GM18505 (cell line): ENCODE results near the gene CTF1.
A peak's percentile ranks its signal among the peaks of the same experiment; 100 is the strongest.

Experiments used
- ATAC-seq: cut with Tn5 transposase; IDR thresholded peaks from one replicate; pipeline ENCODE4 v1.9.1; 2021; ENCODE audit not compliant: unreplicated experiment
- POLR2A ChIP-seq: IDR thresholded peaks from 4 replicates; pipeline ENCODE4 v1.6.1; 2011; ENCODE audit warnings: borderline replicate concordance; ENCODE audit not compliant: insufficient read depth, insufficient read length; ENCODE audit errors: extremely low read depth

Gene CTF1

GRCh38 chr16:30924076-30924912 is 27.9 kb downstream of the CTF1 start:
- peak; percentile 38 for TF ChIP-seq POLR2A
- no peak for ATAC-seq

GRCh38 chr16:30924913-30925631 is 28.7 kb downstream of the CTF1 start:
- TF ChIP-seq POLR2A = no peak
- no peak for ATAC-seq

GRCh38 chr16:30925632-30925987 is 29.2 kb downstream of the CTF1 start:
- TF ChIP-seq POLR2A = no peak
- no peak for ATAC-seq

GRCh38 chr16:30925995-30926811 is 29.8 kb downstream of the CTF1 start:
- no peak for ATAC-seq
- TF ChIP-seq POLR2A = no peak

- no peak for ATAC-seq
- no peak for TF ChIP-seq POLR2A
Observed at GRCh38 chr16:30926937-30927788, 30.7 kb downstream of the CTF1 start.

GRCh38 chr16:30927789-30928378 is 31.5 kb downstream of the CTF1 start:
- no peak for TF ChIP-seq POLR2A
- no peak for ATAC-seq

GRCh38 chr16:30928390-30928789 is 32.0 kb downstream of the CTF1 start:
- no peak for ATAC-seq
- TF ChIP-seq POLR2A = no peak

- no peak for ATAC-seq
- no peak for TF ChIP-seq POLR2A
Observed at GRCh38 chr16:30929167-30929566, 32.8 kb downstream of the CTF1 start.

- TF ChIP-seq POLR2A = no peak
- no peak for ATAC-seq
Observed at GRCh38 chr16:30930160-30930571, 33.8 kb downstream of the CTF1 start.

GRCh38 chr16:30931068-30931650 is 34.7 kb downstream of the CTF1 start:
- no peak for TF ChIP-seq POLR2A
- no peak for ATAC-seq

GRCh38 chr16:30934827-30935557 is 38.6 kb downstream of the CTF1 start:
- no peak for ATAC-seq

More at GRCh38 chr16:30934827-30935557, 38.6 kb downstream of the CTF1 start:
- TF ChIP-seq POLR2A = no peak
